CD4-positive, alpha-beta T cell (primary cell): ENCODE data around the gene POLA2. TPM values are rescaled to one million over a fixed set of nuclear protein-coding genes. Genes with fewer than 3 reads are reported as not detected.
"Not testable (repeated sequence)": the region's sequence is repeated elsewhere in the genome, so short reads cannot be mapped to it uniquely, and the experiment has no call there.

Experiments used
- ATAC-seq: fragments of 200-7000 bp; cut with Tn5 transposase; one replicate; pipeline ENCODE4 v1.10.0; 2022; ENCODE audit warnings: mild to moderate bottlenecking; ENCODE audit not compliant: poor library complexity
- CTCF ChIA-PET: fragments of 350-600 bp; sonication (Branson Sonifier 250); formaldehyde crosslinking; loops from one replicate; lab custom pipeline; 2021; ENCODE audit warnings: antibody characterized with exemption, inconsistent platforms; lab: Charles Lee
- POLR2A ChIA-PET: fragments of 350-600 bp; sonication (Branson Sonifier 250); formaldehyde crosslinking; loops from one replicate; lab custom pipeline; 2021; ENCODE audit warnings: antibody characterized with exemption, inconsistent platforms; lab: Charles Lee
- DNase-seq, 14 experiments: peaks; one replicate each; pipeline ENCODE4 v3.0.0-alpha.2; 2013 to 2020; ENCODE audit warnings: mixed read lengths in 2 of 14
- H3K27ac ChIP-seq, 2 donors: one replicate each; pipeline versions ENCODE4 v1.5.1 to v1.7.0; 2013; ENCODE audit warnings: low read length in 2 of 2, low read depth in 1 of 2, mild to moderate bottlenecking in 1 of 2
- H3K27me3 ChIP-seq, 2 experiments: 1 replicate in 1 of 2; 2 replicates in 1 of 2; pipeline versions ENCODE4 v1.6.1 to v1.7.0; 2013; ENCODE audit warnings: low read length in 2 of 2, control low read depth in 1 of 2, mild to moderate bottlenecking in 1 of 2, moderate library complexity in 1 of 2; ENCODE audit not compliant: insufficient read depth in 2 of 2, control insufficient read depth in 1 of 2
- H3K36me3 ChIP-seq: one replicate; pipeline ENCODE4 v1.6.1; 2013; ENCODE audit warnings: low read length, control low read depth; ENCODE audit not compliant: insufficient read depth
- H3K4me1 ChIP-seq: one replicate; pipeline ENCODE4 v1.6.1; 2013; ENCODE audit warnings: low read length, control low read depth; ENCODE audit not compliant: insufficient read depth
- H3K4me3 ChIP-seq: one replicate; pipeline ENCODE4 v1.5.1; 2013; ENCODE audit warnings: mild to moderate bottlenecking, low read length, moderate library complexity
- H3K9me3 ChIP-seq, 2 experiments: 1 replicate in 1 of 2; 2 replicates in 1 of 2; pipeline versions ENCODE4 v1.6.1 to v1.7.0; 2013; ENCODE audit warnings: low read length in 2 of 2, mild to moderate bottlenecking in 2 of 2, control low read depth in 1 of 2, moderate library complexity in 1 of 2; ENCODE audit not compliant: control insufficient read depth in 1 of 2, insufficient read depth in 1 of 2
- H3K27ac Mint-ChIP-seq: one replicate; pipeline ENCODE4 v1.8.0; 2020; ENCODE audit warnings: mixed read lengths
- H3K27me3 Mint-ChIP-seq: one replicate; pipeline ENCODE4 v1.8.0; 2021; ENCODE audit warnings: mixed read lengths
- H3K36me3 Mint-ChIP-seq: one replicate; pipeline ENCODE4 v1.8.0; 2021; ENCODE audit warnings: low read depth, mixed read lengths
- H3K4me1 Mint-ChIP-seq: one replicate; pipeline ENCODE4 v1.8.0; 2021; ENCODE audit warnings: low read depth, mixed read lengths
- H3K4me3 Mint-ChIP-seq: one replicate; pipeline ENCODE4 v1.8.0; 2020; ENCODE audit warnings: mild to moderate bottlenecking, mixed read lengths
- H3K9me3 Mint-ChIP-seq: one replicate; pipeline ENCODE4 v1.8.0; 2020; ENCODE audit warnings: mixed read lengths
- intact Hi-C, 2 experiments: fragments of 100-400 bp; cut with DNase I in 1 of 2; cut with micrococcal nuclease in 1 of 2; formaldehyde crosslinking; loops; one replicate each; pipeline versions ENCODE4 v1.15.1 to v1.9.0; 2023 to 2025; cut with DNase I, micrococcal nuclease
- total RNA-seq, 174 experiments: library from RNA in 2 of 174; stranded (reverse) in 2 of 174; gene quantifications; one replicate each; pipeline ENCODE4 v1.2.3 and lab custom pipeline; 2021 to 2026
- TF ChIP-seq, protein P1 (sequence below): fragments of 200-600 bp; IDR thresholded peaks from one replicate; pipeline ENCODE4 v1.8.0; 2022; ENCODE audit warnings: antibody characterized with exemption, mild to moderate bottlenecking

The POLA2 gene
- total RNA-seq, 2 experiments from 2014 or later: 9.6 to 10.6 TPM

DNA sequence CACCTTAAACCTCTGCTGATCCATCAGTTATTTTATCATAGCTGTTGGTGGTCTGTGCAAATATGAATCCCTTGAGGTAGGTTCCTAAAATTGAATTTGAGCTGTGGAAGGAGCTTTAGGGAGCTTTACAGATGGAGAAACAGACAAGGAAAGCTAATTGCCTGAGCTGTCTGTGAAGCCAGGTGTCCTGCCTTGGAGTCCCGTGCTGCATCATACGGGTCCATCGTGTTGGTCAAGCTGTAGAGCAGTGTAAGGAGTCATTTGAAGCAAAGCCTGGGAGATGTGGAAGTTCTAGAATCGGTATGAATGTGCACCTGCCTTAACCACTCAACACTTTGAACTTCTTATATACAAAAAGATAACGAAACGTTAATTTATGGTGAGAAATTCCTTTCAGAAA lies 1.0 kb downstream of the POLA2 start:
- DNase-seq (peak in 1 of 14 experiments; percentile 16), ATAC-seq (no peak)
- no peaks in the 10 kb centered on the region for H3K27me3 Mint-ChIP-seq
- TF ChIP-seq, protein P1, sequence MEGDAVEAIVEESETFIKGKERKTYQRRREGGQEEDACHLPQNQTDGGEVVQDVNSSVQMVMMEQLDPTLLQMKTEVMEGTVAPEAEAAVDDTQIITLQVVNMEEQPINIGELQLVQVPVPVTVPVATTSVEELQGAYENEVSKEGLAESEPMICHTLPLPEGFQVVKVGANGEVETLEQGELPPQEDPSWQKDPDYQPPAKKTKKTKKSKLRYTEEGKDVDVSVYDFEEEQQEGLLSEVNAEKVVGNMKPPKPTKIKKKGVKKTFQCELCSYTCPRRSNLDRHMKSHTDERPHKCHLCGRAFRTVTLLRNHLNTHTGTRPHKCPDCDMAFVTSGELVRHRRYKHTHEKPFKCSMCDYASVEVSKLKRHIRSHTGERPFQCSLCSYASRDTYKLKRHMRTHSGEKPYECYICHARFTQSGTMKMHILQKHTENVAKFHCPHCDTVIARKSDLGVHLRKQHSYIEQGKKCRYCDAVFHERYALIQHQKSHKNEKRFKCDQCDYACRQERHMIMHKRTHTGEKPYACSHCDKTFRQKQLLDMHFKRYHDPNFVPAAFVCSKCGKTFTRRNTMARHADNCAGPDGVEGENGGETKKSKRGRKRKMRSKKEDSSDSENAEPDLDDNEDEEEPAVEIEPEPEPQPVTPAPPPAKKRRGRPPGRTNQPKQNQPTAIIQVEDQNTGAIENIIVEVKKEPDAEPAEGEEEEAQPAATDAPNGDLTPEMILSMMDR: no peak
- peaks cover 54% of the 10 kb centered on the region for H3K4me1 Mint-ChIP-seq
- CTCF ChIA-PET: interaction anchor here (1.3 kb wide), 1 partner anchor 12 kb away, joined by 3 read pairs; no protein-coding TSS in a partner anchor
- POLR2A ChIA-PET: interaction anchor here (0.8 to 2.1 kb wide), 13 partner anchors 12 to 517 kb away, joined by 3 to 16 read pairs (median 8); partner anchors contain the start of genes DPF2, FAU, MRPL49 and PCNX3
- no peak overlapping the region for H3K27ac ChIP-seq
- no peaks in the 10 kb centered on the region for H3K27me3 ChIP-seq
- no peaks in the 10 kb centered on the region for H3K9me3 ChIP-seq
- peaks cover 27% of the 10 kb centered on the region for H3K36me3 Mint-ChIP-seq
- no peaks in the 10 kb centered on the region for H3K9me3 Mint-ChIP-seq
- peaks cover 2% of the 10 kb centered on the region for H3K36me3 ChIP-seq
- intact Hi-C loops: loop anchor here (5.0 kb wide), 1 partner anchor 70 kb away; the partner anchor contains the start of gene DPF2 (in 2 of the 2)
- peak overlapping the region; percentile 92 for H3K4me3 Mint-ChIP-seq
- H3K27ac Mint-ChIP-seq: peak overlapping the region; percentile 91
- peak overlapping the region; percentile 84 for H3K4me3 ChIP-seq
- H3K4me1 ChIP-seq: peaks cover 31% of the 10 kb centered on the region

DNA sequence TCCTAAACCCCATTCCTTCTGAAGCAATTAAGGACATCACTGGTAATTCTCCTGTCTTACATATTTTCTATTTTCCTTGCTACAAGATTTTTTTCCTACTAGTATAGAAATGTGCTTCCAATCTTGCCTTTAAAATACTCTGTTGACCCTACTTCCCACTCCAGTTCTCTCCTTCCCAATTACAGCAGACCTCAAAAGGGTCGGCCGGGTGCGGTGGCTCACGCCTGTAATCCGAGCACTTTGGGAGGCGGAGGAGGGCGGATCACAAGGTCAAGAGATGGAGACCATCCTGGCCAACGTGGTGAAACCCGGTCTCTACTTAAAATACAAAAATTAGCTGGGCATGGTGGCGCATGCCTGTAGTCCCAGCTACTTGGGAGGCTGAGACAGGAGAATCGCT lies 3.0 kb downstream of the POLA2 start:
- peaks cover 31% of the 10 kb centered on the region for H3K4me1 ChIP-seq
- H3K27ac Mint-ChIP-seq: peak overlapping the region; percentile 74
- not testable (repeated sequence) for H3K27me3 ChIP-seq, DNase-seq, H3K27me3 Mint-ChIP-seq, ATAC-seq, H3K27ac ChIP-seq, H3K9me3 ChIP-seq, H3K9me3 Mint-ChIP-seq, H3K4me3 ChIP-seq
- ChIA-PET CTCF (interaction anchor here (0.5 to 0.9 kb wide), 2 partner anchors 10 to 20 kb away, joined by 3 read pairs; no protein-coding TSS in a partner anchor), POLR2A (interaction anchor here (1.0 kb wide), 1 partner anchor 69 kb away, joined by 4 read pairs; the partner anchor contains the start of gene DPF2)
- H3K4me3 Mint-ChIP-seq: peak overlapping the region; percentile 87
- H3K4me1 Mint-ChIP-seq: peaks cover 44% of the 10 kb centered on the region
- H3K36me3 Mint-ChIP-seq: peaks cover 42% of the 10 kb centered on the region
- intact Hi-C loops: loop anchor here (5.0 kb wide), 1 partner anchor 68 kb away; the partner anchor contains the start of gene DPF2 (in 2 of the 2)
- H3K36me3 ChIP-seq: peaks cover 16% of the 10 kb centered on the region

DNA sequence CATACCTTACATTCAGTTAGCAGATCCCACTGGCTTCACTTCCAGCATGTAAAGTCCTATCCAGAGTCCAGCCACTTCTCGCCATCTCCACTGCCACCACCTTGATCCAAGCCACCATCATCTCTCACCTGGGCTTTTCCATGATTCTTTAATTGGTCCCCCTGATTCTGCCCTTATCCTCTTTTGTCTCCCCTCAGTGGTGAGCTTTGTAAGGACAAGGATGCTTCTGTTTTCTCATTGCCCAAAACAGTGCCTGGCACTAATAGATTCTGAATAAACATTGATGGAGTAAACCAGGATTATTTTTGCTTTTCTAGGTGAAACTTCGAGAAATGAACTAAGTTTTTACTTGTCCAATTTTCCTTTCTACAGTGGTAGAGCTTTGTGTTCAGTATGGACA lies 4.4 kb downstream of the POLA2 start:
- no peak overlapping the region for H3K27ac ChIP-seq
- intact Hi-C loops: no loop called here
- no peaks in the 10 kb centered on the region for H3K9me3 ChIP-seq
- ChIA-PET CTCF (no interaction called here), POLR2A (no interaction called here)
- Mint-ChIP-seq H3K36me3 (peaks cover 56% of the 10 kb centered on the region), H3K27me3 (no peaks in the 10 kb centered on the region), H3K9me3 (no peaks in the 10 kb centered on the region), H3K27ac (peak overlapping the region; percentile 6), H3K4me3 (peak overlapping the region; percentile 57), H3K4me1 (peaks cover 33% of the 10 kb centered on the region)
- H3K4me3 ChIP-seq: no peak overlapping the region
- no peaks in the 10 kb centered on the region for H3K27me3 ChIP-seq
- peaks cover 23% of the 10 kb centered on the region for H3K4me1 ChIP-seq
- DNase-seq (no peak), ATAC-seq (no peak)
- TF ChIP-seq, protein P1: peak; percentile 66
- H3K36me3 ChIP-seq: peaks cover 30% of the 10 kb centered on the region
